NCI-H2029 treated with DMSO at 0.1 percent for 48 hours (cell line): ENCODE data around the gene ZNF653.

Source experiments
- DNase-seq: peaks from one replicate; lab custom pipeline; 2025; lab: John Stamatoyannopoulos, UW

ZNF653 gene

GRCh38 chr19:11519138-11519537 is 13.5 kb upstream of the ZNF653 start:
- DNase-seq, result no peak

DNA sequence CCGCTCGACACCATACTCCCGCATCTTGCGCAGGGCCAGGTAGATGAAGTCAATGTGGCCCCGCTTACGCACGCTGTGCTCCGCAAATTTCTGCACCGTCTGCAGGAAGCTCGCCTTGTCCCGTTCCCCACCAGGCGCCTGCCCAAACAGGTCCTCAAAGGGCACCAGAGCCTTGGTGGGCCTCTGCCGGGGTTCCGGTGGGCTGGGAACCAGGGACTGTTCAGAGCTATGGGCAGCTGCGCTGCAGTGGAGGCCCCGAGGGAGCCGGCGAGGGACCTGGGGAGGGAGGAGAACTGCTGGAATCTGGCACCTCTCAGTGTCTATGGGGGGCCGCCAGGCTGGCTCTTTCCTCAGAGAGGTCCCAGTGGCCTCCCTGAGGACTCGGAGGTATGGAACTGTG is 8.3 kb upstream of the ZNF653 start:
- DNase-seq, result no peak

DNA sequence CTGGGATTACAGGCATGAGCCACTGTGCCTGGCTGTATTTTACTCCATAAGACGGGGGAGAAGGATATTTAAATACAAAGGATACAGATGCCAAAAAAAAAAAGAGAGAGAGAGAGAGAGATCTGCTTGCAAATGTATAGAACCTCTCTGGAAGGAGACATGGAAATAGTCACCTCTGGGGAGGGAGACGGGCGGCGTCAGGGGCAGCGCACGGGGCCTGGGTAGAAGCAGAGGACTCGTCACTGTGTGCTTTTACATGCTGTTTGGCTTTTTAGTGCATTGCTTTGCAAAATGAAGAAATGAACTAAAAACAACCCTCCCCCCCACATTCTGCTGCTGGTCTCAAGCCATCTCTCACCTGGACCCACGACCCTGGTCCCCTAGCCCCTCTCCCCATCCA is 4.8 kb upstream of the ZNF653 start:
- no peak for DNase-seq

DNA sequence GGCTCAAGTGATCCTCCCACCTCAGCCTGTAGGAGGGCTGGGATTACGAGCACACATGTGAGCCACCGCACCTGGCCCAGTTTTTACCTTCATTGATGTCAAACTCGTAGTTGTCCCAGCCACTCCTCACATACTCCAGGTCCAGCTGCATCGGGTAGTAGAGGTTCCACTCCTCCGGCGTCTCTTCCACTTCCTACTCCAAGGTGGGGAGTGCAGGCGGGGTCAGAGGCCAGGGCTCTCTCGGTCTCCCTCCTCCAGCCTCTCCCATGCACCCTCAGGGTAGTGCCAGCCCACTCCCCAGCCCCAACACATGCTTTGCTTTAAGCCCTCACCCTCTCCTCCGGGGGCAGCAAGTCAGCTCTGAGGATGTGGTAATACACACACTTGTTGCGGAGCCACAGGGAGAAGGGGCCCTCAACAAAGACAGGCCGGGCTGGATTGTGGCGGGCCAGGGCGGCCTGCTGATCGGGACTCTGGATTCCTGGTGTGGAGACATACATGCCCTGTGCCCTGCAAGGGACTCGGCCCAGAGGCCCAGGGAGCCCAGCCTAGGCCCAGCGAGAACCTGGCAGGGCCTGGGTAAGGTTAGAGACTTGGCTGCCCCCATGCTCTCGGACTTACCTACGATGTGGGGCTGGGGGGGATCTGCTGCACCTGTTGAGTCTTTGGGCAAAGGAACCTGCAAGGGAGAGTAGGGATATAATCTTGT is 1.9 kb upstream of the ZNF653 start:
- no peak for DNase-seq

DNA sequence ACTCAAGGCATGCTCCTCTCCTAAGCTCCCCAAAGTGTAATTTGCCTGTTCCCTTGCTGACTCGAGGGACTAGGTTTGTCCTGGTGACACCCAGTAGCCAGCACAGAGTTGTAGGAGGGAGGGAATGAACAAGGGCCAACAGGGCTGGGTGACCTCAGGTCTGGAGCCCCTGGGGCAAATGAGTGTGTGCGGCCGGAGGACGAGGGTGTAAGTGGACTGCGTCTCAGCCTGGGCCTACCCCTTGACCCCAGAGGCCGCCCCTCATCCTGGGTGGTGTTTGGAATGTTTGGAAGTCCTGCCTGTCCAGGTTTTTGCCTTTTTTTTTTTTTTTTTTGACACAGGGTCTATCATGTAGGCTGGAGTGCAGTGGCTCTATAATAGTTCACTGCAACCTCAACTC is 1.3 kb upstream of the ZNF653 start:
- no peak for DNase-seq

DNA sequence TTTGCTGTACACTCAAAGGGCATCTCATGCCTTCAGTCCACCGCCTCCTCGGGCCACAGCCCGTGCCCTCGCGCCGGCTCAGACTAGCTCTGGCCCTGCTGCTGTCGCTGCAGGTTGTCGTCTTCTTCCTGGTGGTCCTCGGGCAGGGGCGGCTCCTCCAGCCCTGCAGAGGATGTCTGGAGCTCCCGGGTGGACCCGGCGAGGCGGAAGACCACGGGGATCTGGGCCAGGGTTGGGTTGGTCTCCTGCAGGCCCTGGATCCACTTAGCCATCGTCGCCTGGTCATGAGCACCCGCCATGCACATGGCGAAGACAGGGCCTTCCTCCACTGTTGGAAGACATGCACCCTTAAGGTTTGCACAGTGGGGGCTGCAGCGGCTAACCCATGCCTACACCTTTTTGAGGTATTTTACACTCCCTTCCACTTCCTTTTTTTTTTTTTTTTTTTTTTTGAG is 489 bp upstream of the ZNF653 start:
- no peak for DNase-seq

- peak; percentile 85 for DNase-seq
Observed at GRCh38 chr19:11505032-11505503, 571 bp downstream of the ZNF653 start.

DNA sequence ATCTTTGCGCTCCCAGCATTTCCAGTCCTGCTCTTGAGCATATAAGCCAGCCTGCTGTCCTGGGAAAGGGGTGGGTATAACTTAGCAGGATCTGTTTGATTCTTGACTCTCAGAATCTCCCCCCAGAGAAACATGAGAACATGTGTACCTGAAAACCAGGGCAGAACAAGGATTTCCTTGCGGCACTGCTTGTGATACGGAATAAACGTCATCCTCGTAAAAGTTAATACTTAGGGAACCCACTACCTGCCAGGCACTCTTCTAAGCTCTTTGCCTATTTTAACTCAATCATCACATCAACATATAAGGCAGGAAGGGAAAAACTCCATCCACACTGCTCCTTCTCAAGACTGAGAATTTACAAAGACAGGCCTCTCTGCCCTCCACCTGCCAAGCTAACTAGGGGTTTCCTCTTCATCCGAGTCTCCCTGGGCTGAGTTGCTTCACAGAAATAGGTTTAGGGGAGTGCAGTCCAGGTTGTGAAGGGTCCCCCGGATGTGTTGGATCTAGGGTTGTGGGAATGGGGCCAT is 1.1 kb downstream of the ZNF653 start:
- DNase-seq, result no peak

DNA sequence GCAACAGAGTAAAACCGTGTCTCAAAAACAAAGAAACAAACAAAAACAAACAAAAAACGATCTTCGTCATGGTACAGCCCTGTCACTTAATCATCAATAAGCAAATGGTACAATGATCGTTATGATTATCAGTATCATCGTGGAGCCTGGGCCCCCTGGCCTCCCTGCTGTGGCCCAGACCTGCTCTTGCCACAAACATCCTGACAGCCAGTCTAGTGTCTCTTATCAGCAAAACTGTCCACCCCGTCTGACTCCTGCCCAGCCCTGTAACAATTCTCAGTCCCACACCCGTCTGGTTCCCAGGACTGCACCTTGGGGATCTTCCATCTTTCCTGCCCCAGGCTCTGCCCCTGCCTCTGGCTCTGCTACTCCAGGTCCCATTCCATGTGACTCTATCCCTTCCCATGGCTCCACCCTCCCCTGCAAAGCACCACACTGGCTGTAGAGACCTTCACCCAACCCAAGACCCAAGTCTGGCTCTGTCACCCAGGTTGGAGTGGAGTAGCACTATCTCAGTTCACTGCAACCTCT is 5.7 kb downstream of the ZNF653 start:
- DNase-seq, result no peak

GRCh38 chr19:11499220-11499726 is 6.4 kb downstream of the ZNF653 start:
- no peak for DNase-seq

DNA sequence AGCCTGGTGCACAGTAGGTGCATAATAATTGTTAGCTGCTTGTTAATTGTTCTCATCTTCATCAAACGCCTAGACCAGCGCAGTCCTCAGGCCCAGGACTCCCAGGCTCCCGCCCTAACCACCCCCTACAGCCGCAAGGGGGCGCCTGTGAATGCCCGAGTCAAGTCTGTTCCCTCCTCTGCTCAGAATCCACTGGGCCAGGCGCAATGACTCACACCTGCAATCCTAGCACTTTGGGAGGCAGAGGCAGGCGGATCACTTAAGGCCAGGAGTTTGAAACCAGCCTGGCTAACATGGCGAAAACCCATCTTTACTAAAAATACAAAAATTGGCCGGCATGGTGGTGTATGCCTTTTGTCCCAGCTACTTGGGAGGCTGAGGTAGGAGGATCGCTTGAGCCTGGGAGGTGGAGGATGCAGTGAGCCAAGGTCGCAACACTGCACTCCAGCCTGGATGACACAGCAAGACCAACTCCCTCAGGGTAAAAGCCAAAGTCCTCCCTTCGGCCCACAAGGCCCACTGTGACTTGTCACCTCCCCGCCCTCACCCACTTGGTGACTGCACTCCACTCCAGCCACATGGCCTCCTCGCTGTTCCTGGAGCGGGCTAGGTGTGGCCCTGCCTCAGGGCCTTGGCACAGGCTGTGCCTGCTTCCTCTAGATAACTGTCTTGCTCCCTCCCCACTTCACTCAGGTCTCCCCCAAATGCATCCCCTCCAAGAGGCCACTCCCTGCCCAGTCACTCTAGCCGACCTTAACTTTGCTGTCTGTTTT is 9.1 kb downstream of the ZNF653 start:
- no peak for DNase-seq

DNA sequence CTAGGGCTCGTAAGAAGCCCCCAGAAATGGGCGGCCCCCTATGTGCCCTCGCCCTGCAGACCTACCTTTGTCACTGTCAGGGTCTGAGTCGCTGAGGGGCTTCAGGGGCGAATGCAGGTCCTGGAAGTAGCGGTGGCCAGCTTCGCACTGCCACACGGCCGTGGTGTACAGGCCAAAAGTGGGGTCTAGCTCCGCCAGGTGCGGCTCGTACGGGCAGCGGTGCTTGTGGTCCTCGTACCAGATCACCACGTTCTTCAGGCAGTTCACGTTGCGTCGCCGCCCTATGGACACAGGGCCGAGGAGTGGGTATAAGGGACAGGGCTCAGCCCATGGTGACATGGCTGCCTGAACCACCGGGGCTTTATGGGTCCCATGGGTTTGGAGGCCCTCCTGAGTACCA is 9.8 kb downstream of the ZNF653 start:
- no peak for DNase-seq

- DNase-seq, result no peak
Observed at GRCh38 chr19:11495481-11495880, 10.2 kb downstream of the ZNF653 start.

DNA sequence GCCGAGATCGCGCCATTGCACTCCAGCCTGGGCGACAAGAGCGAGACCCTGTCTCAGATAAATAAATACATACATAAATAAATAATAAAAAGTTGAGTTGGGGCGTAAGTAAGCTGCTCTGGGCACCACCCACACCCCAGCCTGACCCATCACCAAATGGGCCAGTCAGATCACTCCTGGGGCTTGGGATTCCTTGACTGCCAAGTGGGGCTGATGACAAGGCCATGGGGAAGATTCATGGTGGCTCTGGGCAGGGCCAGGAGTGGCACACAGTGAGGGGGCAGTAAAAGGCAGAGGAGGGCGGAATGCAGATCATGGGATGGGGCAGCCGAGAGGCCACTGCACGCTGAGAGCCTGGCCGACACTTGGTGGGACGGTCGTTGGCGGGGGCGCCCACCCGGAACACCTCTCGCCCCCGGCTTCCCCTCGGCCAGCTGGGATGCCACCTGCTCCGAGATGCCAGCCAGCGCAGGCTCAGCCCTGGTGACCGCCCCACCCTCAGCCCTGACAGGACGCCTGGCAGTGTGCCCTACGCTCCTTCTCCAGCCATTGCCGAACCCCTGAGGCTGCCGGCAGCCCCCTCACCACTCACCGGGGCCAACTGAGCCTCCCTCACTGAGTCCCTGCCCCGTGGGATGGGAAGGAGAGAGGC is 10.9 kb downstream of the ZNF653 start:
- no peak for DNase-seq

DNA sequence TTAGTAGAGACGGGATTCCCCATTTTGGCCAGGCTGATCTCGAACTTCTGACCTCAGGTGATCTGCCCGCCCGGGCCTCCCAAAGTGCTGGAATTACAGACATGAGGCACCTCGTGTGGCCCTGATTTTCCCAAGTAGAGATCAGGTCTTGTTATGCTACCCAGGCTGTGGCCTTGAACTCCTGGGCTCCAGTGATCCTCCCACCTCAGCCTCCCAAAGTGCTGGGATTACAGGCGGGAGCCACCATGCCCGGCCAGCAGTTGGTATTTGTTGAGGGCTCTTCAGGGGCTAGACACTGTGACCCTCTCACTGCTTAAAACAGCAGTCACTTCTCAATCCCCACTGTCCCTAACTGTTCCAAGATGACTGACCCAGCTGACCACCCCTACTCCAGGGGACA is 16.3 kb downstream of the ZNF653 start:
- DNase-seq, result no peak

GRCh38 chr19:11486661-11487503 is 18.8 kb downstream of the ZNF653 start:
- DNase-seq, result no peak

DNA sequence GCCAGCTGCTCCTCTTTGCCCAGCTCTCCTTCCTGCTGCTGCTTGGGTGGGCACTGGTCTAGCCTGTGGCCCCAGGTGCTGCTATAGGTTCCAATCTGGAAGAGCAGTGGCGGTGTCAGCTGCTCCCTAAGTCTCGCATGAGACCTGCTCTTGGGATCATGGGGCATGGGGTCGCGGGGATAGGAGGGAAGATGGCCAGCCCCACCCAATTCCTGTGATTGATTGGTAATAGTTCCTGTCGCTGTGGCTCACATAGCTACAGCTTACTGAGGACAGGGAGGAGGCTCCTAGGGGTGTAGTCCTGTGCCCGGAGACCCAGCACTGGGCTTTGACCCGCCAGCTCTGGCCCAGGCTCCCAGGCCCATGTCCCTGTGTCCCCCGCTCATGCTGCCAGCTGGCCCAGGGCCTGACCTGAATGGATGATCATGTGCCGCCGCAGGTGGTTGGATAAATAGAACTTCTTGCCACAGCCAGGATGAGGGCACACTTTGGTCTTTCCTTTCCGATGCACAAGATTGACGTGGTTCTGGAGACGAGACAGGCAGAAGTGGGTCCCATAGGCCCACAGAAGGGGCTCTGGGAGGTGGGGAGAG is 20.3 kb downstream of the ZNF653 start:
- DNase-seq, result no peak

DNA sequence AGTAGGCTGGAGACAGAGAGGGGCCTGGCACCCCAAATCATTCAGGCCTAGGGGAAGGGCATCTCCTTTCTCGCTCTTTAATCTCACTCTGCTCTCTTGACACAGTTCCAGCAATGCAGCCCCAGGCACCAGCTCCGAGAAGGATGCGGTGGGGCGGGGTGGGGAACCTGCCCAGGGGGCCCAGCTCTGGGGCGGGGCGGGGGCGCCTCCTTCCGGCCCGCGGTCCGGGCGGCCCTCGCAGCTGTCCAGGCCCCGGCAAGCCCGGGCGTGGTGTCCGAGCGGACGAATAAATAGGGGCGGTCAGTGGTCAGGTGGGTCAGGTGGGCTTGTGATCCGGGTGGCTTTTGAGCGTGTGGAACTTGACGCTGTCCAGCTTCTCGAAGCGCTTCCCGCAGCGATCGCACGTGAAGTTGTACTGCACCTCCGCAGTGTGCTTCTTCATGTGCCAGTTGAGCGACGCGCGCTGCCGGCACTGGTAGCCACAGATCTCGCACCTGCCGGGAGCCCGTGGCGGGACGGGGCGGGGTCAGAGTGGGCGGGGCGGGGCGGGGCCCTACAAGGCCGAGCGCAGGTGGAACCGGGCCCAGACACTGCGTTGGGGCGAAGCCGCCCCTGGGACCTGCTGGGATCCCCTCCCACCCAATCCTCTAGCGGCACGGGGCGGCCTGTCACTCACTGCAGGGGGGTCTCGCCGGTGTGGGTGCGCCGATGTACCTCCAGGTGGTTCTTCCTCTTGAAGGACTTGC is 22.1 kb downstream of the ZNF653 start:
- no peak for DNase-seq

DNA sequence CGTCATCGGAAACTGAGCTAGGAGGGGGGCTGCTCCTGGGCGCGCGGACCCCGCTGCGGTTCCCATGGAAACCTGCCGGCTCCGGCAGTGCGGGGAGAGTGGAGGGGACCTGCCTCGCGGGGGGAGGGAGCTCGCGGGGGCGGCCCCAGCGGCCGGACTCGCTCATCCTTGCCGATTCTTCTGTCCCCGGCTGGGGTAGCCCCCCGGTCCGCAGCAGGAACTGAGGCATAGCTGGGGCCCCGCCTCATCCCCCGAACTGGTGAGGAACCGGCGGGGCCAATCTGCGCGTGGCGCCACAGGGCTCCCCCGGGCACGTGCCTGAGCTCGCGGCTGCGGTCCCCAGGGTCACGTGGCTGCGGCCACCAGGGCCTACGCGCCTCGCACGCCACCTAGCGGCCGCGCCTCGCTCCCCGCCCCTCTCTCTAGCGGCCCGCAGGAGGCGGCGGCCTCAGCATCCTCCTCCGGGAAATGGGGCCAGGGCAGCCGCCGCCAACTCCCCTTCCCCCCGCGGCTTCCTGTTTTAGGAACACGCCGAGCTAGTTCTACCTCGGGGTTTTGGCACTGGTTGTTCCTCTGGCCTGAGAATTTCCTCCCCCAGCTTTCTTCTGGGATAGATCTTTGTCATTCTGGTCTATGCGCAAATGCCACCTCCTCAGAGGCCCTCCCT is 23.1 kb downstream of the ZNF653 start:
- peak; percentile 45 for DNase-seq
